Measurements from ENCODE around the gene NUPR2.
"Not testable (repeated sequence)": the region's sequence is repeated elsewhere in the genome, so short reads cannot be mapped to it uniquely, and the experiment has no call there.

The NUPR2 gene

DNA sequence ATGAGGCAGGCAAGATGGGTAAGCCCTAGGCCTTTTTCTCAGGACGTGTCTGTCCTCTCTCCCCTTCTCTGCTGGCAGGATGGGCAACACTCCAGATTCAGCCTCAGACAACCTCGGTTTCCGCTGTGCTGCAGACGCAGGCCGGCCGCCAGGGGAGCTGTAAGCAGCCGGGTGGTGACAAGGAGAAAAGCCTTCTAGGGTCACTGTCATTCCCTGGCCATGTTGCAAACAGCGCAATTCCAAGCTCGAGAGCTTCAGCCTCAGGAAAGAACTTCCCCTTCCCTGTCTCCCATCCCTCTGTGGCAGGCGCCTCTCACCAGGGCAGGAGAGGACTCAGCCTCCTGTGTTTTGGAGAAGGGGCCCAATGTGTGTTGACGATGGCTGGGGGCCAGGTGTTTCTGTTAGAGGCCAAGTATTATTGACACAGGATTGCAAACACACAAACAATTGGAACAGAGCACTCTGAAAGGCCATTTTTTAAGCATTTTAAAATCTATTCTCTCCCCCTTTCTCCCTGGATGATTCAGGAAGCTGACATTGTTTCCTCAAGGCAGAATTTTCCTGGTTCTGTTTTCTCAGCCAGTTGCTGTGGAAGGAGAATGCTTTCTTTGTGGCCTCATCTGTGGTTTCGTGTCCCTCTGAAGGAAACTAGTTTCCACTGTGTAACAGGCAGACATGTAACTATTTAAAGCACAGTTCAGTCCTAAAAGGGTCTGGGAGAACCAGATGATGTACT lies 36.6 kb downstream of the NUPR2 start:
- TF ChIP-seq ZFX (IDR thresholded peaks at IDR 0.05), result no peak
- TF ChIP-seq, protein P1, sequence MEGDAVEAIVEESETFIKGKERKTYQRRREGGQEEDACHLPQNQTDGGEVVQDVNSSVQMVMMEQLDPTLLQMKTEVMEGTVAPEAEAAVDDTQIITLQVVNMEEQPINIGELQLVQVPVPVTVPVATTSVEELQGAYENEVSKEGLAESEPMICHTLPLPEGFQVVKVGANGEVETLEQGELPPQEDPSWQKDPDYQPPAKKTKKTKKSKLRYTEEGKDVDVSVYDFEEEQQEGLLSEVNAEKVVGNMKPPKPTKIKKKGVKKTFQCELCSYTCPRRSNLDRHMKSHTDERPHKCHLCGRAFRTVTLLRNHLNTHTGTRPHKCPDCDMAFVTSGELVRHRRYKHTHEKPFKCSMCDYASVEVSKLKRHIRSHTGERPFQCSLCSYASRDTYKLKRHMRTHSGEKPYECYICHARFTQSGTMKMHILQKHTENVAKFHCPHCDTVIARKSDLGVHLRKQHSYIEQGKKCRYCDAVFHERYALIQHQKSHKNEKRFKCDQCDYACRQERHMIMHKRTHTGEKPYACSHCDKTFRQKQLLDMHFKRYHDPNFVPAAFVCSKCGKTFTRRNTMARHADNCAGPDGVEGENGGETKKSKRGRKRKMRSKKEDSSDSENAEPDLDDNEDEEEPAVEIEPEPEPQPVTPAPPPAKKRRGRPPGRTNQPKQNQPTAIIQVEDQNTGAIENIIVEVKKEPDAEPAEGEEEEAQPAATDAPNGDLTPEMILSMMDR (conservative IDR thresholded peaks at IDR 0.05), result peak; percentile 94
- peak overlapping the region; percentile 79 for H3K27ac ChIP-seq

DNA sequence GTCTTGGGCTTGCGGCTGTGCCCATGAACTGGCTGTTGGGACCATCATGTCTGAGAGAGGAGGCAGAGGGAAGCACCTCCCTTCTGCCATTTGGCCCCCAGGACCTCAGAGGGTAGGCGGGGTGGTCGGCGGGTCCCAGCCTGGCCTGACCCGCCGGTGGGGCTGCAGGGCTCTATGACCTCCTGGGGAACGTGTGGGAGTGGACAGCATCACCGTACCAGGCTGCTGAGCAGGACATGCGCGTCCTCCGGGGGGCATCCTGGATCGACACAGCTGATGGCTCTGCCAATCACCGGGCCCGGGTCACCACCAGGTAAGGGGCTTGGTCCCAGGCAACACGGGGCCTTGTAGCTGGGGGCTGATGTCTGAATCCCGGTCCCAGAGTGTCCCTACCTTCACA lies 38.0 kb downstream of the NUPR2 start:
- TF ChIP-seq, protein P1 (conservative IDR thresholded peaks at IDR 0.05), result no peak
- TF ChIP-seq ZFX (IDR thresholded peaks at IDR 0.05), result no peak
- peak overlapping the region; percentile 79 for H3K27ac ChIP-seq

DNA sequence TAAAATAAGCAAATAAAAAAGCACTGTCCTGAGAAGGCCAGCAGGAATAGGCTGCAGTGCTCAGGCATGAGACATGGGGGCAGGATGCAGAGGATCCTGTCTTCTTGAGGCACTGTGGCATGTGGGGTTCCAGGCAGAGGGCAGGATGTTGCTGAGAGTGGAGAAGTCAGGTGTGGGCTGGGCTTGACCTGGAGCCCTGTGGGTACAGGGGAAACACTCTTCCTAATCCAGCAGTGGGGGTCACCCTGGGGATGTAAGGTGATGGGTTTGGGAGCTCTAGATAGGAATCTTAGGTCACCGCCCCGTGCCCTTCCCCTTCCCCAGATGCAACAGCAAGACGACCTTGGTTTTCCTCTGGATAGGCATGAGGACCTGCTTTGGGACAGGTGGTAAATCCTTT lies 38.5 kb downstream of the NUPR2 start:
- no peak overlapping the region; the same call in 1 of the 2 replicates for H3K27ac ChIP-seq
- no peak for TF ChIP-seq ZFX (IDR thresholded peaks at IDR 0.05)
- TF ChIP-seq, protein P1 (conservative IDR thresholded peaks at IDR 0.05), result no peak

DNA sequence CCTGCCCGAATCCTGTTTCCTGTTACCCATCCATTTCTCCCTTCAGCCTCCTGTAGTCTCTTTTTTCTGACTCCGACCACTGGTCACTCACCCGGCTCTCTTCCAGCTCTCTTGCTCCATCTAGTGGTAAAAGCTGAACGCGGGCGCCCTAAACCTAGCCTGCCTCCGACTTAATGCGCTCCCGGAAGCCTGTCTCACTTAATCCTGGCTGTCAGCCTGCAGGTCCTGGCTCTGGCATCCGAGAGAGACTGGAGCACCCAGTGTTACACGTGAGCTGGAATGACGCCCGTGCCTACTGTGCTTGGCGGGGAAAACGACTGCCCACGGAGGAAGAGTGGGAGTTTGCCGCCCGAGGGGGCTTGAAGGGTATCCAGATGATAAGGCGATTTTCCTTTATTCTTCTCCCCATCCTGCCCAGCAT lies 41.8 kb downstream of the NUPR2 start:
- H3K27ac ChIP-seq, result peak overlapping the region; percentile 47
- no peak for TF ChIP-seq ZFX (IDR thresholded peaks at IDR 0.05)
- TF ChIP-seq, protein P1 (conservative IDR thresholded peaks at IDR 0.05), result peak; percentile 97

DNA sequence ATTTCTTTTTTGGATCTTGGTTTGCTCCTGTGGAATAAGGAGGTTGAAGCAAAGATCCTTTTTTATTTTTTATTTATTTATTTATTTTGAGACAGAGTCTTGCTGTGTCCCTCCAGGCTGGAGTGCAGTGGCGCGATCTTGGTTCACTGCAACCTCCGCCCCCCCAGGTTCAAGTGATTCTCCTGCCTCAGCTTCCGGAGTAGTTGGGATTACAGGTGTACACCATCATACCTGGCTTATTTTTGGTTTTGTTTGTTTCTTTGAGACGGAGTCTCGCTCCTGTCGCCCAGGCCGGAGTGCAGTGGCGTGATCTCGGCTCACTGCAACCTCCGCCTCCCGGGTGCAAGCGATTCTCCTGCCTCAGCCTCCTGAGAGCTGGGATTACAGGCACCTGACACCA lies 49.8 kb downstream of the NUPR2 start:
- H3K27ac ChIP-seq, result not testable (repeated sequence)
